CD14-positive monocyte (primary cell): ENCODE results near the gene BTBD6. TPM values are rescaled to one million over a fixed set of nuclear protein-coding genes. Genes with fewer than 3 reads are reported as not detected.

Source experiments
- DNase-seq, 3 donors: peaks; one replicate each; pipeline ENCODE4 v3.0.0-alpha.2; 2011 to 2022
- H2AFZ ChIP-seq: 2 replicates; pipeline ENCODE4 v1.6.0; 2012; ENCODE audit warnings: mild to moderate bottlenecking, low read depth, low read length, inconsistent platforms; ENCODE audit not compliant: insufficient read depth, poor library complexity, severe bottlenecking
- H3K27ac ChIP-seq, 2 donors: 1 replicate in 1 of 2; 2 replicates in 1 of 2; pipeline ENCODE4 v1.5.1; 2012 to 2013; ENCODE audit warnings: low read length in 2 of 2, control low read depth in 1 of 2, inconsistent platforms in 1 of 2, low read depth in 1 of 2, mild to moderate bottlenecking in 1 of 2
- H3K27me3 ChIP-seq, 2 donors: one replicate each; pipeline versions ENCODE4 v1.6.0 to v1.6.1; 2011 to 2013; ENCODE audit warnings: low read length in 2 of 2; ENCODE audit not compliant: control insufficient read depth in 2 of 2, insufficient read depth in 2 of 2
- H3K36me3 ChIP-seq, 2 donors: replicated peaks in 1 of 2; 1 replicate in 1 of 2; 2 replicates in 1 of 2; pipeline versions ENCODE4 v1.5.1 to v1.6.1; 2012 to 2013; ENCODE audit warnings: low read length in 2 of 2, control low read depth in 1 of 2, inconsistent platforms in 1 of 2, mild to moderate bottlenecking in 1 of 2; ENCODE audit not compliant: insufficient read depth in 2 of 2, control insufficient read depth in 1 of 2
- H3K4me1 ChIP-seq, 2 donors: 1 replicate in 1 of 2; 2 replicates in 1 of 2; pipeline versions ENCODE4 v1.5.1 to v1.6.1; 2012 to 2013; ENCODE audit warnings: low read length in 2 of 2, control low read depth in 1 of 2, inconsistent platforms in 1 of 2, mild to moderate bottlenecking in 1 of 2, moderate library complexity in 1 of 2; ENCODE audit not compliant: insufficient read depth in 2 of 2, control insufficient read depth in 1 of 2
- H3K4me2 ChIP-seq: replicated peaks from 2 replicates; pipeline ENCODE3; 2012; ENCODE audit warnings: low read length, moderate library complexity, mild to moderate bottlenecking; ENCODE audit not compliant: poor library complexity, severe bottlenecking; ENCODE audit errors: extremely low read depth
- H3K4me3 ChIP-seq, 3 experiments: fragments of 200-600 bp in 1 of 3; sonication (generic) in 1 of 3; replicated peaks in 1 of 3; 1 replicate in 2 of 3; 2 replicates in 1 of 3; pipeline ENCODE4 v1.5.1; 2011 to 2013; ENCODE audit warnings: low read length in 3 of 3, mild to moderate bottlenecking in 3 of 3, control low read depth in 2 of 3, low read depth in 2 of 3, inconsistent platforms in 1 of 3, moderate library complexity in 1 of 3
- H3K79me2 ChIP-seq: 2 replicates; pipeline ENCODE4 v1.6.0; 2012; ENCODE audit warnings: mild to moderate bottlenecking, control low read depth, inconsistent platforms, low read length, moderate library complexity; ENCODE audit not compliant: insufficient read depth
- H3K9ac ChIP-seq: 2 replicates; pipeline ENCODE4 v1.6.0; 2017; ENCODE audit warnings: low read length, mild to moderate bottlenecking; ENCODE audit not compliant: insufficient read depth, poor library complexity, severe bottlenecking
- H3K9me3 ChIP-seq, 2 donors: replicated peaks in 1 of 2; 1 replicate in 1 of 2; 2 replicates in 1 of 2; pipeline versions ENCODE4 v1.5.1 to v1.6.1; 2012 to 2013; ENCODE audit warnings: low read length in 2 of 2, control low read depth in 1 of 2; ENCODE audit not compliant: control insufficient read depth in 1 of 2, insufficient read depth in 1 of 2
- H4K20me1 ChIP-seq: 2 replicates; pipeline ENCODE4 v1.6.0; 2012; ENCODE audit warnings: mild to moderate bottlenecking, low read length, control low read depth, moderate library complexity; ENCODE audit not compliant: insufficient read depth
- H3K27ac Mint-ChIP-seq, 7 donors: one replicate each; pipeline ENCODE4 v1.8.0; 2020; ENCODE audit warnings: mild to moderate bottlenecking in 7 of 7, mixed read lengths in 7 of 7, moderate library complexity in 6 of 7, inconsistent platforms in 2 of 7
- H3K27me3 Mint-ChIP-seq, 3 donors: one replicate each; pipeline ENCODE4 v1.8.0; 2021 to 2022; ENCODE audit warnings: low read depth in 3 of 3, mild to moderate bottlenecking in 3 of 3, mixed read lengths in 3 of 3, moderate library complexity in 3 of 3, inconsistent platforms in 1 of 3
- H3K36me3 Mint-ChIP-seq, 2 donors: one replicate each; pipeline ENCODE4 v1.8.0; 2020; ENCODE audit warnings: mixed read lengths in 2 of 2, inconsistent platforms in 1 of 2, mild to moderate bottlenecking in 1 of 2
- H3K4me1 Mint-ChIP-seq: one replicate; pipeline ENCODE4 v1.8.0; 2020; ENCODE audit warnings: mild to moderate bottlenecking, mixed read lengths
- H3K4me3 Mint-ChIP-seq, 2 donors: one replicate each; pipeline ENCODE4 v1.8.0; 2020; ENCODE audit warnings: mild to moderate bottlenecking in 2 of 2, mixed read lengths in 2 of 2, moderate library complexity in 1 of 2
- H3K9me3 Mint-ChIP-seq, 7 donors: one replicate each; pipeline ENCODE4 v1.8.0; 2020 to 2022; ENCODE audit warnings: mixed read lengths in 7 of 7, mild to moderate bottlenecking in 6 of 7, moderate library complexity in 6 of 7, inconsistent platforms in 2 of 7
- CTCF ChIP-seq: fragments of 200-600 bp; IDR thresholded peaks from one replicate; pipeline ENCODE4 v1.8.0; 2022; ENCODE audit warnings: antibody characterized with exemption, mild to moderate bottlenecking
- WGBS: methylation state at CpG from one replicate; pipeline ENCODE4 v1.1.5; 2013; ENCODE audit warnings: missing lambda C conversion rate; ENCODE audit not compliant: insufficient coverage; 5-methylcytosine and 5-hydroxymethylcytosine counted together
- intact Hi-C, 2 donors: fragments of 100-400 bp; cut with micrococcal nuclease; formaldehyde crosslinking; loops; one replicate each; pipeline versions ENCODE4 v1.15.0 to v1.15.1; 2023
- polyA plus RNA-seq, 3 donors: library from polyadenylated mRNA; depleted of rRNA in 1 of 3; unstranded in 2 of 3; stranded (reverse) in 1 of 3; fragments of 300-500 nt in 2 of 3; fragments of >200 nt in 1 of 3; fragmentation: Illumina TruSeq in 2 of 3; gene quantifications; 1 replicate in 2 of 3; 2 replicates in 1 of 3; pipeline ENCODE4 v1.2.3, GENCODE V29; 2012 to 2021

The BTBD6 gene
- polyA plus RNA-seq, 3 donors, result 1.3 to 24.4 (median 6.3) TPM

GRCh38 chr14:105210266-105211025 is 37.9 kb upstream of the BTBD6 start:
- Histone ChIP-seq H3K9ac (no peak overlapping the region), H3K27ac (no peak overlapping the region), H3K4me2 (no peak overlapping the region), H3K79me2 (no peaks in the 10 kb centered on the region), H2AFZ (no peak overlapping the region), H3K4me3 (no peak overlapping the region), H3K36me3 (peaks cover 40 to 55% of the 10 kb centered on the region in 2 donors), H4K20me1 (peaks cover 3% of the 10 kb centered on the region), H3K4me1 (no peaks in the 10 kb centered on the region), H3K27me3 (no peaks in the 10 kb centered on the region), H3K9me3 (no peaks in the 10 kb centered on the region)
- WGBS, result 97% methylated on average over 28 of the region's 30 CpGs
- Mint-ChIP-seq H3K27ac (no peak overlapping the region), H3K4me3 (no peak overlapping the region), H3K9me3 (no peaks in the 10 kb centered on the region), H3K4me1 (no peaks in the 10 kb centered on the region), H3K27me3 (peaks cover 1 to 8% (median 3%) of the 10 kb centered on the region in 3 donors), H3K36me3 (peaks cover 20 to 46% of the 10 kb centered on the region in 2 donors)
- intact Hi-C loops, result no loop called here
- TF ChIP-seq CTCF, result no peak
- no peak for DNase-seq

DNA sequence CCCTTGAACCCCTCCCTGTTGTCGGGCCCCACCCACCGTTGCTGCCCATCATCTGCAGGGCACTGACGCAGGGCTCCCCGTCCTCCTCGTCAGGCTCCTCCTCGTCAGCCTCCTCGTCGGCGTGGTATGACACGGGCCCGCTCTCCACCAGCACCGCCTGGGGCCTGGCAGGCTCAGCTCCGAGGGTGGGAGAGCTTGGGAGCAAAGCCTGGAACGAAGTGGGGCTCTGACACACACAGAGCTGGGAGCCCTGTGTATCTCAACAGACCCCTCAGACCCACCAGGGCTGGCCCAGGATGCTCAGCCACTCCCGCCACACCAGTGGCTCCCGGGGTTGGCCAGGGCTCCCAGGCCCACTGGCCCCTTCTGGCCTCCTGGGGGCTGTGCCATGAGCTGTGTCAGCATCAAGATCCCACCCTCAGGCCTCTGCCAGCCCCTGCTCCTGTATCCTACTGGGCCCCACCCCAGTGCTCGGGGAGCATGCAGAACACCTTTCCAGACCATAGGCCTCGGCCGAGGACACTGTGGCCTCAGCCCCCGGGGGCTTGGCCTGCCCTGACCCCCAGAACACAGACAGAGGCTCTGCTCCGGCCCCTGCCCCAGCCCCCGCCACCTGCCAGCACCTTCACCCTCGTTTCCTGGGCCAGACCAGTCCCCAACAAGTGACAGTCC is 37.1 kb upstream of the BTBD6 start:
- Mint-ChIP-seq H3K36me3 (peaks cover 23 to 50% of the 10 kb centered on the region in 2 donors), H3K27me3 (peaks cover 0 to 1% (median under 1%) of the 10 kb centered on the region in 3 donors), H3K4me3 (no peak overlapping the region), H3K4me1 (no peaks in the 10 kb centered on the region), H3K27ac (no peak overlapping the region), H3K9me3 (peaks cover 0 to 3% (median 0%) of the 10 kb centered on the region in 7 donors)
- Histone ChIP-seq H3K9me3 (peaks cover 0 to 2% of the 10 kb centered on the region in 2 donors), H3K4me1 (no peaks in the 10 kb centered on the region), H3K9ac (no peak overlapping the region), H3K4me3 (no peak overlapping the region), H4K20me1 (peaks cover 3% of the 10 kb centered on the region), H2AFZ (no peak overlapping the region), H3K27ac (no peak overlapping the region), H3K79me2 (no peaks in the 10 kb centered on the region), H3K36me3 (peaks cover 42 to 62% of the 10 kb centered on the region in 2 donors), H3K4me2 (no peak overlapping the region), H3K27me3 (no peaks in the 10 kb centered on the region)
- no peak for DNase-seq
- intact Hi-C loops, result no loop called here
- WGBS, result 95% methylated on average over 23 of the region's 23 CpGs
- TF ChIP-seq CTCF, result no peak
